HG03066 (cell line): Measurements from ENCODE around the gene PTPRN2.

Experiments used
- ATAC-seq: cut with Tn5 transposase; IDR thresholded peaks from one replicate; pipeline ENCODE4 v1.9.1; 2021; ENCODE audit warnings: low read depth; ENCODE audit not compliant: unreplicated experiment

The PTPRN2 gene

GRCh38 chr7:158498443-158499081 is 89.1 kb downstream of the PTPRN2 start:
- ATAC-seq = no peak

- no peak for ATAC-seq
Observed at GRCh38 chr7:158497627-158498026, 90.0 kb downstream of the PTPRN2 start.

GRCh38 chr7:158495786-158496185 is 91.8 kb downstream of the PTPRN2 start:
- no peak for ATAC-seq

- ATAC-seq = no peak
Observed at GRCh38 chr7:158495216-158495615, 92.4 kb downstream of the PTPRN2 start.

- no peak for ATAC-seq
Observed at GRCh38 chr7:158494643-158495042, 93.0 kb downstream of the PTPRN2 start.

- no peak for ATAC-seq
Observed at GRCh38 chr7:158494162-158494586, 93.4 kb downstream of the PTPRN2 start.

- no peak for ATAC-seq
Observed at GRCh38 chr7:158492367-158492764, 95.3 kb downstream of the PTPRN2 start.

- ATAC-seq = no peak
Observed at GRCh38 chr7:158491094-158491493, 96.5 kb downstream of the PTPRN2 start.

- no peak for ATAC-seq
Observed at GRCh38 chr7:158490171-158490782, 97.3 kb downstream of the PTPRN2 start.

- no peak for ATAC-seq
Observed at GRCh38 chr7:158489462-158490155, 98.0 kb downstream of the PTPRN2 start.

GRCh38 chr7:158488181-158488971 is 99.2 kb downstream of the PTPRN2 start:
- ATAC-seq = no peak

- ATAC-seq = no peak
Observed at GRCh38 chr7:158487631-158488151, 99.9 kb downstream of the PTPRN2 start.

- no peak for ATAC-seq
Observed at GRCh38 chr7:158486919-158487318, 100.7 kb downstream of the PTPRN2 start.

- ATAC-seq = no peak
Observed at GRCh38 chr7:158484801-158485531, 102.7 kb downstream of the PTPRN2 start.

GRCh38 chr7:158482480-158482879 is 105.1 kb downstream of the PTPRN2 start:
- ATAC-seq = no peak

- no peak for ATAC-seq
Observed at GRCh38 chr7:158479664-158480025, 108.0 kb downstream of the PTPRN2 start.

GRCh38 chr7:158479021-158479663 is 108.5 kb downstream of the PTPRN2 start:
- ATAC-seq = no peak

- ATAC-seq = no peak
Observed at GRCh38 chr7:158477866-158478265, 109.8 kb downstream of the PTPRN2 start.

- no peak for ATAC-seq
Observed at GRCh38 chr7:158476331-158476932, 111.2 kb downstream of the PTPRN2 start.
